Activated T-cell treated with anti-CD3 and anti-CD28 coated beads for 4 hours (primary cell): Measurements from ENCODE around the gene HMBS.

Experiments used
- DNase-seq: peaks from one replicate; pipeline ENCODE4 v3.0.0-alpha.2; 2020

HMBS gene

DNA sequence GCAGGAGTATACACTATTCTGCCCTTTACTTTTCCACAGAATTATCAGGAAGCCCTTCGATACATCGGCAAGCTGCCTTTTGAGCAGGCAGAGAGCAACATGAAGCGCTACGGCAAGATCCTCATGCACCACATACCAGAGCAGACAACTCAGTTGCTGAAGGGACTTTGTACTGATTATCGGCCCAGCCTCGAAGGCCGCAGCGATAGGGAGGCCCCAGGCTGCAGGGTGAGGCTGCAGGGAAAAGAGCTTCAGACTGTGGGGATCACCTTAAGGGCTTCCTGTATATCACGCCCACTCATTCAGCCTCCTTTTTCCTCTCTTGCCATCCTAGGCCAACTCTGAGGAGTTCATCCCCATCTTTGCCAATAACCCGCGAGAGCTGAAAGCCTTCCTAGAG lies 6.8 kb upstream of the HMBS start:
- no peak for DNase-seq

DNA sequence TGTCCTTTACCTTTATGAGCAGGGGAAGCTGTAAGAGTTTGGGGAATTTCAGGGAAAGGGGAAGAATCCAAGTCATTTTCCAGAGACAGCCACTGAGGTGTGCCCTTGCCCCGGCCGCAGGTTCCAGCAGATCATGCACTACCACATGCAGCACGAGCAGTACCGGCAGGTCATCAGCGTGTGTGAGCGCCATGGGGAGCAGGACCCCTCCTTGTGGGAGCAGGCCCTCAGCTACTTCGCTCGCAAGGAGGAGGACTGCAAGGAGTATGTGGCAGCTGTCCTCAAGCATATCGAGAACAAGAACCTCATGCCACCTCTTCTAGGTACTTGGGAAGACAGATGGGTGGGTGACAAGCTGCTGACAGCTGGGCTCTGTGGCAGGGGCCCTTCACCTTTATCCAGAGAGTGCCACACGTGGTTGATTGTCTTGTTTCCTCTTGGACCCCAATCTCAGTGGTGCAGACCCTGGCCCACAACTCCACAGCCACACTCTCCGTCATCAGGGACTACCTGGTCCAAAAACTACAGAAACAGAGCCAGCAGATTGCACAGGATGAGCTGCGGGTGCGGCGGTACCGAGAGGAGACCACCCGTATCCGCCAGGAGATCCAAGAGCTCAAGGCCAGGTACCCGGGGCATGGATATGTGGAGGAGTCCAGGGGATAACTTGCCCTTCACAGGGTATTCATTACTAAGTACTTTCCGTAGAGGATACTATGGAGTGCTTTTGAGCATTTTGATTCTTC lies 5.8 kb upstream of the HMBS start:
- no peak for DNase-seq

DNA sequence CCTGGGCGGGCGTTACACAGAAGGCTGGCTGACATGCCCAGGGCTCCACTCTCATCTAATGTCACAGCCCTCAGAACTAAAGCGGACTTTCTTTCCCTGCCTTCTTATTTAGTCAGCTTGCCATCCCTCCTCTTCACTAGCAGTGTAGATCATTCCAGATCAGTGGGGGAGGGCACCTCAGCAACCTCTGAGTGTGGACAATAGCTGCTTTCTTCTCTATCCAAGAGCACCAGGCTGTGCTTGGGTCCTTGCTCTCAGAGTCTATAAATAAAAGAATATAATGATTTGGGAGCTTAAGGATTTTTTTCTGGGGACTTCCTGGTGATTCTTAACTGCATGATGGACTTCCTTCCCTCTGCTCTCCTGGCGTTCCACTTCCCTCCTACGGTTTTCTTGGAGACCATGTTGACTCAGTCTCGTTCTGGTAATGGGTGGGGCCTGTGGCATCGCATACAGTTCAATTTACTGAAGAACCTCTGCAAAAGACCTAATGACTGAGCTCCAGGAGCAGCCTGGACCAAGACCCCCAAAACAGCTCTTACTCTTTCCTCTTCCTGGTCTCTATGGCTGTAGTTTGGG lies 2.9 kb upstream of the HMBS start:
- DNase-seq, result no peak

DNA sequence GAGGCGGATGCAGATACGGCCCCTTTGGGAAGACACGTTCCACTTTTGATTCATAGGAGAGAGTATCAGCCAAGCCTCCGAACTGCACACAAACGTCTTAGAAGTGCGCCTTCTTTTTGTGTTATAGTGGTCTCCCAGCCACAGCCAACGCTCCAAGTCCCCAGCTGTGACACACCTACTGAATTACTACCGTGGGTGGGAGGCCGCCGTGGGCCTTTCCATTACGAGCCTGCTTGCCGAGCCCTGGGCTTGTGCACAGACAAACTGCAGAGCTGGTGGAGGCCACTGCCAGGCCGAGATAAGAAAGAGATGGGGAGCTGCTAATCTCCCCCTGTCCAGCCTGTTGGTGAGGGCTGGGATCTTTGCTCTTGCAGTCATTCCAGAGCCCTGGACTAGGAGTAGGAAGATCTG lies 761 bp downstream of the HMBS start:
- DNase-seq, result peak; percentile 39

DNA sequence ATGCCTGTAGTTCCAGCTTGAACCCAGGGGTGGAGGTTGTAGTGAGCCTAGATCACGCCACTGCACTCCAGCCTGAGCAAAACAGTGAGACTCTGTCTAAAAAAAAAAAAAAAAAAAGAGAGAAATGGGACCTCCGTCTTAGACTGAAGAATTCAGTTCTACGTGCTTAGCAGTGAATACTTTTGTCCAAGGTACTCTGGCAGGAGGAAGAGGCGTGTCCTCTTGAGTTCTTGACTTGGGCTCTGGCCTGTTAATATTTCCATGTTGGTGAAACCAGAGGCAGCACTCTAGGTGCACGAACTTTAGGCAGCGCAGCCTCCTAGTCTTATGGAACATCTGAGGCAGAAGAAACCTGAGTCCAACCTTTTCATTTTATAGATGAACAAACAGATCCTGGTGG lies 2.4 kb downstream of the HMBS start:
- DNase-seq, result no peak

DNA sequence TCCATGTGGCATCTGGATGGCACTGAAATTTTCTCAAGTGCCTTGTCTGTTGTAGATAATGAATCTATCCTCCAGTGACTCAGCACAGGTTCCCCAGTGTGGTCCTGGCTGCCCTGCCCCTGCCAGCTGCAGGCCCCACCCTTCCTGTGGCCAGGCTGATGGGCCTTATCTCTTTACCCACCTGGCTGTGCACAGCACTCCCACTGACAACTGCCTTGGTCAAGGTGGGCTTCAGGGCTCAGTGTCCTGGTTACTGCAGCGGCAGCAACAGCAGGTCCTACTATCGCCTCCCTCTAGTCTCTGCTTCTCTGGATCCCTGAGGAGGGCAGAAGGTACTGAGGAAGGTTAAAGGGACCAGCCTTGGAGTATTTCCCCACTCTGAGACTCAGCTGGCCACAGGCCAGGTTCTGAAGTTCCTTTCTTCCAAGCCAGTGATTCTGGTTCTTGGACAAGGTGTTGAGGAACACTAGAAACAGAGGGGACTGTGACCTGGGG lies 3.1 kb downstream of the HMBS start:
- no peak for DNase-seq

DNA sequence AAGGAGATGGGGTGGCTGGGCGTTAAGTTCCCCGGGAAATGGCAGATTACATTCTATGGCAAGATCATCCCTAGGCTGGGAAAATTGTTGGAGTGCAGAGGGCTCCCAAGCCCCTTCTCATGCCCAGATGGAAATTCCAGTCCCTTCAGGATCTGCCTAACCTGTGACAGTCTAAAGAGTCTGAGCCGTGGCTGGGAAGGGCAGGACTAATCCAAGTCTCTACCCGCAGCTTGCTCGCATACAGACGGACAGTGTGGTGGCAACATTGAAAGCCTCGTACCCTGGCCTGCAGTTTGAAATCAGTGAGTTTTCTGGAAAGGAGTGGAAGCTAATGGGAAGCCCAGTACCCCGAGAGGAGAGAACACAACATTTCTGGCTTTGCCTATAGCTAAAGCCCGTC lies 3.7 kb downstream of the HMBS start:
- no peak for DNase-seq

DNA sequence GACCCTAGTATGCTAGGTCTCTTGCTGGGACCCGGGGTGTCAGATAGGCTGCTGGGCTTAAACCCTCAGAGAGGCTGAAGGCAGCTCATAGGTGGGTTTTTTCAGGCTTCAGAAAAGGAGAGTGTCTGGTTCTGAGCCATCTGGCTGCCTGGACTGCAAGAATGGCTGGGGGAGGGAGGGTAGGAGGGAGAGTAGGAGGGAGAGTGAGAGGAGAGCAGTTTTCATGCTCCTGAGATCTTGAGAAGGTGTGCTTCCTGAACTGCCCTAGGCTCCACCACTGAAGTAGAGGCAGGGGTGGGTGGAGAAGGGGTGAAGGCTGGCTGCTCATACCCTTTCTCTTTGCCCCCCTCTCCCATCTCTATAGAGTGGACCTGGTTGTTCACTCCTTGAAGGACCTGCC lies 4.6 kb downstream of the HMBS start:
- no peak for DNase-seq

DNA sequence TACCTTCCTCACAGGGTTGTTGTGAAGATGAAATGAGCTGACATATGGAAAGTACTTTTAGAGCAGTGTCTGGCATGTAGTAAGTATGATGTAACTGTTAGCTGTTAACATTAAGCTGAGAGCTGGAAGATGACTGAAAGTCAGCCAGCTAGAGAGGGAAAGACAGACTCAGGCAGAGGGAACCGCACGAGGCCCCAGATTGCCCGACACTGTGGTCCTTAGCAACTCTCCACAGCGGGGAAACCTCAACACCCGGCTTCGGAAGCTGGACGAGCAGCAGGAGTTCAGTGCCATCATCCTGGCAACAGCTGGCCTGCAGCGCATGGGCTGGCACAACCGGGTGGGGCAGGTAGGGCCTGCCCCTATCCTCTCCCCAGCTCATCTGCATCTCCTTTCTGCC lies 6.5 kb downstream of the HMBS start:
- DNase-seq, result no peak

DNA sequence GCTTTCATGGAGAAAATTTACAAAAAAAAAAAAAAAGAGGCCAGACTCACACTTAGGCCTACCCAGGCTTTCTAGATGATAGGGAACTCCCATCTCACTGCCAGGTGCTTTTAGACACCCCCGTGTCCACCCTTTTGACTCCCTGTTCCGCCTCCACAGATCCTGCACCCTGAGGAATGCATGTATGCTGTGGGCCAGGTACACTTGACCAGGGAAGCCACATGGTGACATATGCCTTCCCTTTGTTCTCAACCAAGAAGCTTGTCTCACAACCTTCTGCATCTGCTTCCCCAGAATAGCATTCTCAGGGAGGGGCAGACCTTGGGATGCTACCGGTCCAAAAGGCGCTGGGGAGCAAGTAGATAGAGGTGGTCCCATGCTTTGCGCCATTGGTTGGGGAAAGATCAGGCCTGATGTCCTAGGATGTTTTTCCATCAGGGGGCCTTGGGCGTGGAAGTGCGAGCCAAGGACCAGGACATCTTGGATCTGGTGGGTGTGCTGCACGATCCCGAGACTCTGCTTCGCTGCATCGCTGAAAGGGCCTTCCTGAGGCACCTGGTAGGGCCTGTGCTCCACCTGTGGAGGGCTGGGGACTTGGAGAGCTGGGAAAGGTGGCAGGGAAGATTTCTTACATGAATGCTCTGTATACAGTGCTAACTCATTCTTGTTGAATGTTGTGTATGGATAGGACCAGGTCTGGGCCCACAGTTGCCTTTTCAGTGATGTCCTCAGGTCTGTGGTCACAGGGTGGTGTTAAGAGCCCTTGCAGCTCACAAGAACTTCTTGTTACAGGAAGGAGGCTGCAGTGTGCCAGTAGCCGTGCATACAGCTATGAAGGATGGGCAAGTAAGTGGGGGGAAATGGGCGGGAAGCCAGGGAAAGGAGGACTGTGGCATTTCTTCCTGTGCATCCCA lies 7.5 kb downstream of the HMBS start:
- no peak for DNase-seq

DNA sequence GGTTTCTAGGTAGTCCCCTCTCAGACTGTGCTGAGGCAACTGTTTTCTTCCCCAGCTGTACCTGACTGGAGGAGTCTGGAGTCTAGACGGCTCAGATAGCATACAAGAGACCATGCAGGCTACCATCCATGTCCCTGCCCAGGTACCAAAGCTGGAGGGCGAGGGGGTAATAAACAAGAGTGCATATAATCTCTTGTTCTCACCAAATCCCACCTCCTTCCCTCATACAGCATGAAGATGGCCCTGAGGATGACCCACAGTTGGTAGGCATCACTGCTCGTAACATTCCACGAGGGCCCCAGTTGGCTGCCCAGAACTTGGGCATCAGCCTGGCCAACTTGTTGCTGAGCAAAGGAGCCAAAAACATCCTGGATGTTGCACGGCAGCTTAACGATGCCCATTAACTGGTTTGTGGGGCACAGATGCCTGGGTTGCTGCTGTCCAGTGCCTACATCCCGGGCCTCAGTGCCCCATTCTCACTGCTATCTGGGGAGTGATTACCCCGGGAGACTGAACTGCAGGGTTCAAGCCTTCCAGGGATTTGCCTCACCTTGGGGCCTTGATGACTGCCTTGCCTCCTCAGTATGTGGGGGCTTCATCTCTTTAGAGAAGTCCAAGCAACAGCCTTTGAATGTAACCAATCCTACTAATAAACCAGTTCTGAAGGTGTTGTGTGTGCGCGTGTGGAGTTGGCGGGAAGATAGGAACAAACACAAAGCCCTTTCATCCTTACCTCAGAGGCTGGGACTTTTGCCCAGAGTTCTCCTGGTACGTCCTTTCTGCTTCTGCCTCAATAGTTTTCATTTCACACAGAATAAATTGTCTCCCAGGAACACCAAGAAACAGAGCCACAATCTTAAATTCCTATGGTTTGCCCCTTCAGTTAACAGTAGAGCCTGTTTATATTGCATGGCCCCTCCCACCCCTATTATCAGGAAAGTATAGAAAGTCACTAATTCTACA lies 8.5 kb downstream of the HMBS start:
- no peak for DNase-seq

DNA sequence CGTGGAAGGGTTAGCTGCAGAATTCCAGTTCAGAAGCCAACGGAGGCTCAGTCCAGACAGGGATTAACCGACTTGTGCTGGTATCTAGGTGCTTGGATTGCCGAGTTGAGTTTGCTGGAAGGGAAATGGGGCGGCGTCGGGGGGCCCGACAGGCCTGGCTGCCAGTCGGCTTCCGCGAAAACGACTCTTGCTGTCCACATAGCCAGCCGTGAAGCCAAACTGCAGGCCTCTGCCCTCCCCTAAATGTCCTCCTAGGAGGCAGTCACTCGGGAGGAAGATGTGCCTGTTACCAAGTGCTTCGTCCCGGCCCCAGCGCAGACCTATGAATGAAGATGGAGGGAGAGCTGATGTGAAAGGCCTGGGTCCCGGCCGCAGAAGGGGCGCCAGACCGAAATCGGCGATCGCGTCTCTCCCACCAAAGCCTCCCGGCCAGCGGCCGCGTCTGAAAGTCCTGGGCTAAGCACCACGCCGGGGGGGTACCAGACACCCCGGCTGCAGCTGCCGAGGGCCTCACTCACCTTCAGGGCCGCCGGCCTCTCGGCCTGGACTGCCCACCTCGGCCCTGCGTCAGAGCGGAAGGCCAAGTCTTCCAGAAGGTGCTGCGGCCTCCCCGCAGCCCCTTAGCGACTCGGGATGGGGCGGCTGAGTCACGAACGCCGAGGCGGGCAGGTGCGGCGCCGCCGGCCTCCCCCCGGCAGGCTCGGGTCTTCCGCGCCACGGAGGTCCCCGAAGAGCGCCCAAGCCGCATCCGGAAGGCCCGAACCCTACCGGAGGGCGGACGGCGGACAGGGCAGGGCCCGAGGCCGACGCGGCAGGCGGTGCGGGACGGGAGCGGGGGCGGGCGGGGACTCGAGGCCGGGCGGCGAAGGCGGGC lies 9.5 kb downstream of the HMBS start:
- peak; percentile 40 for DNase-seq

DNA sequence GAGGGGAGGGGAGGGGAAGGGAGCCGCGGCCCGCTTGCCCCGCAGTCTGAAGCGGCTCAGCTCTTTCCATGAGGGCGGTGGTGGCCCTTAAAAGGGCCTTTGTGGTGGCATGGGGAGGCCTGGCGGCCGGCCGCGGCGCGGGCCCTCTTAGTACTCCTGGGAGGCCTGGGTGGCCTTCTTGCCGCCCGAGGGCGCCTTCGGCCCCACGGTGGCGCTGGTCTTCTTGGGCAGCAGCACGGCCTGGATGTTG lies 10.1 kb downstream of the HMBS start:
- no peak for DNase-seq

DNA sequence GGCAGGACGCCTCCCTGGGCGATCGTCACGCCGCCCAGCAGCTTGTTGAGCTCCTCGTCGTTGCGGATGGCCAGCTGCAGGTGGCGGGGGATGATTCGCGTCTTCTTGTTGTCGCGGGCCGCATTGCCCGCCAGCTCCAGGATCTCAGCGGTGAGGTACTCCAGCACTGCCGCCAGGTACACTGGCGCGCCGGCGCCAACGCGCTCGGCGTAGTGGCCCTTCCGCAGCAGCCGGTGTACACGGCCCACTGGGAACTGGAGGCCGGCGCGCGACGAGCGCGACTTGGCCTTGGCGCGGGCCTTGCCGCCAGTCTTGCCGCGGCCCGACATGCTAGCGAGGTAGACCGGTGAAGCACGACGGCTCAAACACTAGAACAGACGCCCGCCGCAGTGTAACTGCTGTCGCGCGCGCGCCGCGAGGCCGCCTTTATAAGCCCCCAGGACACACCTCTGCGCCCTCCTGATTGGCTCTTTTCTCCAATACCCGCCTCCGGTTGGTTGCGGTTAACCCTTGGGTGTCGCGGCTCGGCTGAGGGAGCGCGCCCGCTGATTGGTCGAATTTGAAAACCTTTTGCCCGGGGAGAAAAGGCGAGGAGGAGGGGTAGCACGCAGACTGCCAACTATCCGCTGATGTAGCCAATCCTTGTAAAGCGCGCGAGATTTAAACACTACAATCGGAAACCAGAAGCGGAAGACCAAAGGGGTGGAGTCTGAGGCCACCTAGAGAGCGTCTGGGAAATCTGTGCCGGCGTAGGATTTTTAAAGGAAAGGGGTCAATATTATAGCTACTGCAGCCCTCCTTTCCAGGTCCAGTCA lies 10.6 kb downstream of the HMBS start:
- peak; percentile 99 for DNase-seq

DNA sequence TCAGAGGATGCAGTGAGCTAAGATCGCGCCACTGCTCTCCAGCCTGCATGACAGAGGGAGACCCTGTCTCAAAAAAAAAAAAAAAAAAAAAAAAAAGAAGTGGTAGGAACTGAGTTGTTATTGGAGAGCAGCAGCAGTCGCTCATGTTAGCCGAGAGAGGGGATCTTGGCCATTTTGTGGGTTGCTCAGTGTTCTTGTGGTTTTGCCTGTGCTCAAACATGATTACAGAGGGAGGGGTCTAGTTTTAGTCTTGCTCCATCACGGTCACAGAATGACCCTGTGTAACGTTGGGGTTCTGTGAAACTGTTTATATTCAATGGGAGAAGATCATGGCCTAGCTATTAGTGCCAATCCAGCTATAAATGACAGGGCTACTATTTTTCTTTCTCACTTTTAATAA lies 15.0 kb downstream of the HMBS start:
- DNase-seq, result no peak

DNA sequence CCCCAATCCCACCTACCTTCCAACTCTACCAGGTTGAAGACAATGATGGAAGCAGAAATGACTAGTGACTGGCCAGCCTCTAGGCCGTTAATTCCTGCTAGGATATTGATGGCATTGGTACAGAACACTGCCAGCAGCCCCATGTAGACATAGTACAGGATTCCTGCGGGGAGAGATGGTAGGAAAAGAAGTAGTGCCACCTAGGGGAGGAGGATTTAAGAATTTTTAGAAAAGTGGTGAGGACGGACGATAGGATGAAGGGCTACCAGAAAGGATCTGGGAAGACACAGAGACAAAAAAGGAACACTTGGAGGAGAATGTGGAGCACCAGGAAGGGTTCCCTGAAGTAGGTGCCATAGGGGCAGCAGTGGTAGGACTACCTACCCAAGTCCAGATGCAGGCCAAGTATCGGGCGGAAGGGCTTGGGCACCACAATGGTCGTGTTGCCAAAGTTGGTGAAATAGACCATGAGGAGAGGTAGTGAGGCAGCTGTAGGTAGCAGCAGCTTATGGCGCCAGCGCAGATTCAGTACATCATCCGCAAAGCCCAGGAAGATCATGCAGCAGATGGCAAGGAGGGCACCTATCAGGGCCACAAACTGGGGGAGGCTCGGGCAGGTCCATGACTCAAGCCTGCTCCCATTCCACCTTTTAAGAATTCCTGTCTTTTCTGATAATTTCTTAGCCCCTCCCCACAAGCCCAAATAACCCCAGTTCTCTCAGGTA lies 15.7 kb downstream of the HMBS start:
- DNase-seq, result no peak

DNA sequence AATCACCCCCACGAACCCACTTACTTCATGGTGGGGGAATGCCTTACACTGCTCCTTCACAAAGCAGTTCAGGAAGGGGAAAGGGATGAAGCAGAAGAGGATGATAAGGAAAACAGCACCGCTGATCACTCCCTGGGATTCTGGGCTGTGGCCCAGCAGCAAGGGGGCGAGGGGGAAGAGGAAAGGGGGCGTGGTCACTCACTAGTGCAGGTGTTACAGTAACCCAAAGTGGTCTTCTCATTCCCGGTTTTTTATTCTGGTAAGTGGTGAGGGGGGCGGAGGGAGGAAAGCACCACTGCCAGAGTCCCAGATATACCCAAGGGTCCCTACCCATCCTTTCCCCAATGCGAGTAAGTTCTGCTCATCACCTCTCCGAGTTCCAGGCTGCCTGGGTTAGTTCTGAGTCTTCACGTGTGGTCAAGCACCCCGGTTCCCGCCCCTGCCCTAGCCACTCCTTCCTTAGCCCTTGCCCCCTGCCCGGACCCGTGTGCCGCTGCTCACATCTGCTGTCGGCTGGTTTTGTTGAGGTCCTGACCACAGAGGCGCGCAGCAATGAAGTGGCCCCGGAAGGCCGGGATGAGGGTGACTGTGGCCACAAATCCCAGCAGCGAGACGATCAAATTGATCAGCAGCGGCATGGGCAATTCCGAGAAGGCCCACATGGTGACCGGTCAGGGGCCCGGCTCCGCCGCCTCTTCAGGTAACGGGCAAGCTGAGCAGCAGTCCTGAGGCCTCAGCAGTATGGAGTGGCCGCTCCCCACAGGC lies 16.5 kb downstream of the HMBS start:
- DNase-seq, result no peak

DNA sequence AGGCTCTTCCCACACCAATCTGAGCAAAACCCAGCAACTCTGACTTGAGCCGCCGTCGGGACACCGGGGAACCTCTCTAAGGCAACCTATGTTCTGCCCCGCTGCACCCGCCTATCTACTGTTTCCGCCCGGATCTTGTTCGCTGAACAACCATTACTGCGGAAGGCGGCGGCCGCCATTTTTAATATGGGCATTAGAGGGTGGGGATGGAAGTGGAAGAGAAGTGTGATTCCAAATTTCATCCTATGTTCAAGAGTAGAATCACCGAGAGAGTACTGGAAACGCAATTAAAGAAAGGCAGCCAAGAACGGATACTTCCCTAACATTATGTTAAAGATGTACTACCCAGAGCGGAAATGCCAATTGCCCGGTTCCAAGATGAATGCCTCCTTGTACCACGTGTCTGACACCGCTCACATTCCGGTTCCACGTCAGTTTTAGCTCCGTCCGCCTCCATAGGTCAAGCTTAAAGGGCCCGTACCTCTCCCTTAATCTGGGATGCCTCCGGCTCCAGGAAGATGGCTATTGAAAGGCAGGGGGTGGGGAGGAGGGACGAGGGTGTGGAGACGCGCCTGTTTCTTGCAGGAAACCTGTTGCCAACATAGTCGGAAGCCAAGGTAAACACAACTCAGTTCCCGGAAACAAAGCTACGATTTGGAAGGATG lies 17.2 kb downstream of the HMBS start, which contains the start of gene DPAGT1:
TSS of gene DPAGT1 (minus strand) at position 95 of the 665 bp plus-strand sequence. CDS start 198 bp downstream, outside the sequence.
- DNase-seq, result peak; percentile 80
